Spleen (tissue), 11 donors: ENCODE measurements around the gene ZNF839. TPM values are rescaled to one million over a fixed set of nuclear protein-coding genes. Genes with fewer than 3 reads are reported as not detected.

Experiments
- DNase-seq: peaks from one replicate; pipeline ENCODE4 v3.0.0-alpha.2; 2020
- H3K27ac ChIP-seq, 8 donors: fragments of 200-600 bp; sonication (generic) in 7 of 8; 1 replicate in 4 of 8; 2 replicates in 4 of 8; pipeline versions ENCODE4 v1.5.0 to v1.8.0; 2016 to 2021; ENCODE audit warnings: inconsistent platforms in 4 of 8, mild to moderate bottlenecking in 4 of 8, moderate library complexity in 1 of 8
- H3K27me3 ChIP-seq, 7 donors: fragments of 200-600 bp; sonication (generic) in 6 of 7; replicated peaks in 1 of 7; 1 replicate in 4 of 7; 2 replicates in 3 of 7; pipeline versions ENCODE4 v1.5.0 to v1.8.0; 2016 to 2021; ENCODE audit warnings: inconsistent platforms in 3 of 7, mild to moderate bottlenecking in 1 of 7
- H3K36me3 ChIP-seq, 6 donors: fragments of 200-600 bp; sonication (generic) in 5 of 6; 1 replicate in 4 of 6; 2 replicates in 2 of 6; pipeline versions ENCODE4 v1.5.0 to v1.8.0; 2016 to 2021; ENCODE audit warnings: inconsistent platforms in 2 of 6
- H3K4me1 ChIP-seq, 6 donors: fragments of 200-600 bp; sonication (generic) in 5 of 6; 1 replicate in 3 of 6; 2 replicates in 3 of 6; pipeline versions ENCODE4 v1.5.0 to v1.8.0; 2016 to 2021; ENCODE audit warnings: inconsistent platforms in 3 of 6
- H3K4me3 ChIP-seq, 8 donors: fragments of 200-600 bp; sonication (generic) in 7 of 8; 1 replicate in 4 of 8; 2 replicates in 4 of 8; pipeline versions ENCODE4 v1.5.0 to v1.8.0; 2016 to 2021; ENCODE audit warnings: inconsistent platforms in 4 of 8, mild to moderate bottlenecking in 4 of 8, moderate library complexity in 2 of 8
- H3K9me3 ChIP-seq, 8 donors: fragments of 200-600 bp; sonication (generic) in 7 of 8; 1 replicate in 4 of 8; 2 replicates in 4 of 8; pipeline versions ENCODE4 v1.5.0 to v1.8.0; 2016 to 2021; ENCODE audit warnings: inconsistent platforms in 4 of 8
- CTCF ChIP-seq, 11 experiments: fragments of 200-600 bp in 7 of 11; fragments of 450-650 bp in 4 of 11; sonication (generic) in 4 of 11; IDR thresholded peaks in 8 of 11; conservative IDR thresholded peaks in 3 of 11; 1 replicate in 7 of 11; 2 replicates in 4 of 11; pipeline versions ENCODE4 v1.4.0 to v1.8.0; 2016 to 2021; ENCODE audit warnings: antibody characterized with exemption in 11 of 11, inconsistent platforms in 4 of 11, mild to moderate bottlenecking in 1 of 11
- POLR2A ChIP-seq, 3 donors: fragments of 450-650 bp; IDR thresholded peaks; one replicate each; pipeline ENCODE4 v1.5.1; 2017; ENCODE audit warnings: antibody characterized with exemption in 3 of 3, mild to moderate bottlenecking in 1 of 3
- POLR2AphosphoS5 ChIP-seq, 3 donors: sonication (generic); formaldehyde crosslinking; IDR thresholded peaks; one replicate each; pipeline ENCODE4 v1.5.1; 2017; ENCODE audit warnings: antibody characterized with exemption in 3 of 3
- WGBS, 5 donors: extraction: QIAGEN DNeasy Blood & Tissue Kit in 3 of 5; methylation state at CpG; one replicate each; pipeline versions ENCODE4 v1.1.5 to v1.1.7; 2013 to 2018; 5-methylcytosine and 5-hydroxymethylcytosine counted together
- intact Hi-C: fragments of 100-400 bp; cut with DNase I; formaldehyde crosslinking; loops from one replicate; pipeline ENCODE4 v1.15.0; 2023; ENCODE audit warnings: low total_unique reads
- polyA plus RNA-seq, 3 donors: library from polyadenylated mRNA; stranded (reverse); fragments of 200-250 nt; gene quantifications; one replicate each; pipeline ENCODE4 v1.2.1, GENCODE V29; 2013
- total RNA-seq, 7 donors: library from RNA; depleted of rRNA in 3 of 7; stranded (reverse); fragments of >200 nt in 3 of 7; fragmentation: NEBNext Ultra II Directional in 4 of 7; extraction: Animal tissue kit (Norgen Biotek cat#: 25700) in 4 of 7; gene quantifications; one replicate each; pipeline versions ENCODE4 v1.1.0 to v1.2.1, GENCODE V29; 2016 to 2021
- donor health status: healthy with polysubstance abuse.
- donor health status: DM: no; HTN: no; CAD: no; lungs with moderate emphysema.
- donor health status: DM: no; HTN: no; CAD: no.
- donor health status: Bipolar disorder and iron deficiency.
- donor health status: healthy.
- donor health status: DM: no; HTN: no; CAD: no.
- donor health status: DM: yes; HTN: yes; CAD: no.

ZNF839 gene
- total and polyA plus RNA-seq, 10 donors: 10.3 to 28.5 (median 17.3) TPM

GRCh38 chr14:102341566-102341965, 22.0 kb downstream of the ZNF839 start:
- Histone ChIP-seq H3K4me3 (no peak overlapping the region), H3K27me3 (no peaks in the 10 kb centered on the region), H3K27ac (no peak overlapping the region), H3K36me3 (peaks cover 0 to 100% (median 81%) of the 10 kb centered on the region in 6 donors), H3K4me1 (no peaks in the 10 kb centered on the region), H3K9me3 (no peaks in the 10 kb centered on the region)
- intact Hi-C loops: no loop called here
- WGBS, 5 donors: 84 to 100% (median 93%) methylated on average over 4 to 8 of the region's 8 CpGs
- peak in 1 of 3 donors; percentile 36 for TF ChIP-seq POLR2AphosphoS5 (IDR thresholded peaks at IDR 0.05)
- no peak for TF ChIP-seq POLR2A (IDR thresholded peaks at IDR 0.05)
- no peak for TF ChIP-seq CTCF (IDR thresholded peaks at IDR 0.05 in 8 of 11, conservative IDR thresholded peaks at IDR 0.05 in 3 of 11)
- no peak for DNase-seq

- Histone ChIP-seq H3K9me3 (no peaks in the 10 kb centered on the region), H3K27me3 (no peaks in the 10 kb centered on the region), H3K36me3 (peaks cover 0 to 100% (median 86%) of the 10 kb centered on the region in 6 donors), H3K4me3 (no peak overlapping the region), H3K4me1 (no peaks in the 10 kb centered on the region), H3K27ac (no peak overlapping the region)
- intact Hi-C loops: no loop called here
- WGBS, 5 donors: 88 to 94% (median 93%) methylated on average over 5 of the region's 5 CpGs
- no peak for DNase-seq
- no peak for TF ChIP-seq CTCF (IDR thresholded peaks at IDR 0.05 in 8 of 11, conservative IDR thresholded peaks at IDR 0.05 in 3 of 11)
- no peak for TF ChIP-seq POLR2AphosphoS5 (IDR thresholded peaks at IDR 0.05)
- TF ChIP-seq POLR2A (IDR thresholded peaks at IDR 0.05): no peak
Measured at GRCh38 chr14:102342238-102342637, 22.7 kb downstream of the ZNF839 start.

DNA sequence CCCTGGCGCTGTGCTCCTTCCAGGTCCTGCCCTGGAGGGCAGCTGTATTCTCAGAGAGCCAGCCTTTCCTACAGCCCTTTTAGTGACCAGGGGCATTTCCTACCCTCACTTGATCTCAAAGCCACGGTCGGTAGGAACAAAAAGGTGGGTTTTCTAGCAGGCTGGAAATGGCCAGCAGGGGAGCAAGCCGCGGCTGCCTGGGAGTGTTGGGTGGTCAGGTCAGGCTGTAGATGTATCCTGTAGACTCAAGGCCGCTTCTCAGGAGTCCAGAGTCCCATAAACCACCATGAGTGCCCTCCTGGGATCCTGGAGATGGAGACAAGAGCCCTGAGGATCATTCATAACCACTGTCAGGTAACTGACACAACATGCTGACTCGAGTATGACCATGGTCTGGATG, 24.5 kb downstream of the ZNF839 start:
- Histone ChIP-seq H3K27me3 (no peaks in the 10 kb centered on the region), H3K36me3 (peaks cover 0 to 100% (median 91%) of the 10 kb centered on the region in 6 donors), H3K4me1 (no peaks in the 10 kb centered on the region), H3K4me3 (no peak overlapping the region), H3K27ac (no peak overlapping the region), H3K9me3 (no peaks in the 10 kb centered on the region)
- WGBS, 5 donors: 84 to 97% (median 93%) methylated on average over 6 to 7 of the region's 7 CpGs
- TF ChIP-seq POLR2A (IDR thresholded peaks at IDR 0.05) (no peak), CTCF (IDR thresholded peaks at IDR 0.05 in 8 of 11, conservative IDR thresholded peaks at IDR 0.05 in 3 of 11) (no peak), POLR2AphosphoS5 (IDR thresholded peaks at IDR 0.05) (no peak)
- no peak for DNase-seq
- intact Hi-C loops: no loop called here

DNA sequence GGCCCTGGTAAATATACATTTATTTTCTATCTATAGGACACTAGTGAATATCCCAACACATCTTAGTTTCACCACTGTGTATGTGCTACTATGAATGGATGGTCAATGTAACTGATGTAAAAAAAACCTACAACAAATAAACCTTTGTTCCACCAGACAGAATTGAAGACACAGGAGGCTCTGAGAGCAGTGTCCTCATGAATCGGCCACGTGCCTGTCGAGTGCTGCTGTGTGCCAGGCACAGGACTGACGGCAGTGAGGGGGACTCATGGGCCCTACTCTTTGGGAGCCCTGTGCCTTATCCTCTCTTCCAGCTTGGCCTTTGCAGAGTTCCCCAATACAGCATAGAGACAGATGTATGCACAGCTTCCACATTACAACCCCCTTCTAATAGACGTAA, 24.9 kb downstream of the ZNF839 start:
- Histone ChIP-seq H3K4me3 (no peak overlapping the region), H3K27ac (no peak overlapping the region), H3K27me3 (no peaks in the 10 kb centered on the region), H3K4me1 (no peaks in the 10 kb centered on the region), H3K36me3 (peaks cover 0 to 100% (median 91%) of the 10 kb centered on the region in 6 donors), H3K9me3 (no peaks in the 10 kb centered on the region)
- no peak for DNase-seq
- intact Hi-C loops: no loop called here
- TF ChIP-seq POLR2AphosphoS5 (IDR thresholded peaks at IDR 0.05): no peak
- no peak for TF ChIP-seq CTCF (IDR thresholded peaks at IDR 0.05 in 8 of 11, conservative IDR thresholded peaks at IDR 0.05 in 3 of 11)
- no peak for TF ChIP-seq POLR2A (IDR thresholded peaks at IDR 0.05)
- WGBS, 5 donors: 89 to 98% (median 92%) methylated on average over 5 of the region's 5 CpGs
